Measurements from ENCODE around the gene PHGDH.

The PHGDH gene

DNA sequence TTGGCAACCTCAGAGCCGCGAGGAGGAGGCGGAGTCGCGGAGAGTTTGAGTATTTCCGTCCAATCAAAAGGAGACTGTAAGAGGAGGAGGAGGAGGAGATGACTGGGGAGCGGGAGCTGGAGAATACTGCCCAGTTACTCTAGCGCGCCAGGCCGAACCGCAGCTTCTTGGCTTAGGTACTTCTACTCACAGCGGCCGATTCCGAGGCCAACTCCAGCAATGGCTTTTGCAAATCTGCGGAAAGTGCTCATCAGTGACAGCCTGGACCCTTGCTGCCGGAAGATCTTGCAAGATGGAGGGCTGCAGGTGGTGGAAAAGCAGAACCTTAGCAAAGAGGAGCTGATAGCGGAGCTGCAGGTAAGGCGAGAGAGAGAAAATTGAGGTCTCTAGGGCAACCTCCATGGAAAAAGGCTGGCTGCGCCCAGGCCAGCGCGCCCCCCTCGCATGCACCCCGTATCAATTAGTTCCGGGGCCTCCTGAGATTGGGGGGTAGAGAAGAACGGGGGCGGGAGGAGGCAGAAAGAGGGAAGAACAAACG, at the start of gene PHGDH:
Gene PHGDH, plus strand, starts transcription at position 131 of the 538 bp plus-strand sequence. Its CDS starts 89 bp downstream, at position 220.
- TF ChIP-seq, protein P1, sequence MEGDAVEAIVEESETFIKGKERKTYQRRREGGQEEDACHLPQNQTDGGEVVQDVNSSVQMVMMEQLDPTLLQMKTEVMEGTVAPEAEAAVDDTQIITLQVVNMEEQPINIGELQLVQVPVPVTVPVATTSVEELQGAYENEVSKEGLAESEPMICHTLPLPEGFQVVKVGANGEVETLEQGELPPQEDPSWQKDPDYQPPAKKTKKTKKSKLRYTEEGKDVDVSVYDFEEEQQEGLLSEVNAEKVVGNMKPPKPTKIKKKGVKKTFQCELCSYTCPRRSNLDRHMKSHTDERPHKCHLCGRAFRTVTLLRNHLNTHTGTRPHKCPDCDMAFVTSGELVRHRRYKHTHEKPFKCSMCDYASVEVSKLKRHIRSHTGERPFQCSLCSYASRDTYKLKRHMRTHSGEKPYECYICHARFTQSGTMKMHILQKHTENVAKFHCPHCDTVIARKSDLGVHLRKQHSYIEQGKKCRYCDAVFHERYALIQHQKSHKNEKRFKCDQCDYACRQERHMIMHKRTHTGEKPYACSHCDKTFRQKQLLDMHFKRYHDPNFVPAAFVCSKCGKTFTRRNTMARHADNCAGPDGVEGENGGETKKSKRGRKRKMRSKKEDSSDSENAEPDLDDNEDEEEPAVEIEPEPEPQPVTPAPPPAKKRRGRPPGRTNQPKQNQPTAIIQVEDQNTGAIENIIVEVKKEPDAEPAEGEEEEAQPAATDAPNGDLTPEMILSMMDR (IDR thresholded peaks at IDR 0.05; ENCODE audit: low read depth, low read length), result no peak
- peak; percentile 83 for DNase-seq (ENCODE audit: extremely low read depth, low read depth)

DNA sequence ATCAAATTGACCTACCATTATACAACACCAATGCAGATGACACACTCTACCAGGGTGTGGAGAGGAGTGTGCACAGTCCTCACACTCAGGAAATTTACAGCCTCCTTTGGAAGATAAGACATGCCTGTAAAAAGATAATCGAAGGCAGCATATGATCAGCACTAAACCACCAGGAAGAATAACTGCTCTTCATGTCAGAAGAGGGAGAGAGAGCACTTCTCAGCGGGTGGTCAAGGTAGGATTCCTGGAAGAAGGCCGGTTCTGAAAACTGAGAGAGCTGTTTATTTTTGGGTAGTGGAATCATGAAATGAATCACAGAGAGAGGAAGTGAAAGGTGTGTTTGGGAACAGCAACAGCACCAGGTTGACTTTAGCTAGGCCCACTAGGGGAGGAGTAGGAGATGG, 49.7 kb upstream of the PHGDH start:
- DNase-seq (ENCODE audit: extremely low read depth, low read depth), result no peak
- TF ChIP-seq, protein P1 (IDR thresholded peaks at IDR 0.05; ENCODE audit: low read depth, low read length), result no peak

DNA sequence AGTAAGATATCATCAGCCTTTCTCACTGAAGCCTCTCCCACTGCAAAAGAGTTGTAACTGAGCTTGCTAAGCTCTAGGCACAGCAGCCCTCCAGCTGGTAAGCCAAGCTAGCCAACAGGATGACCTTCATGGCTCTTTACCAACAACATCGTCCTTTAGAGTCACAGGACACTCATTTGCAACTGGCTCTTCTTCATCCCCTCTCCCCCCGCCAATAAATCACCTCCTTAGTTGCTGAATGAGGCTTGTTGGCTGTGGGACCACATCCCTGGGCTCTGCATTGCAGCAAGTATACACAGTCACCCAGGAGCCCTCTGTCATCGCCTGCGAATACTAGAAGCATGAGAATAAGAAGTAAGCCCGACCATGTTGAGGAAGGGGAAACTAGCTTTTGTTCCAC, 47.7 kb upstream of the PHGDH start:
- TF ChIP-seq, protein P1 (IDR thresholded peaks at IDR 0.05; ENCODE audit: low read depth, low read length), result no peak
- DNase-seq (ENCODE audit: extremely low read depth, low read depth), result no peak

DNA sequence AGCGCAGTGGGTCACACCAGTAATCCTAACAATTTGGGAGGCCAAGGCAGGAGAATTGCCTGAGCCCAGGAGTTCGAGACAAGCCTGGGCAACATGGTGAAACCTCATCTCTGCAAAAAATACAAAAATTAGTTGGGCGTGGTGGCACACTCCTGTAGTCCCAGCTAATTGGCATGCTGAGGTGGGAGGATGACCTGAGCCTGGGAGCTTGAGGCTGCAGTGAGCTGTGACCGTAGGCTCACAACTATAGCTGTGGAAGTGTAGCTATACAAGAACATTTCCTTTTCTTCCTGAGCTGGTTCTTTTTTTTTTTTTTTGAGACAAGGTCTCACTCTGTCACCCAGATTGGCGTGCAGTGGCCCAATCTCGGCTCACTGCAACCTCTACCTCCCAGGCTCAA, 44.6 kb upstream of the PHGDH start:
- no peak for DNase-seq (ENCODE audit: extremely low read depth, low read depth)
- TF ChIP-seq, protein P1 (IDR thresholded peaks at IDR 0.05; ENCODE audit: low read depth, low read length), result no peak

DNA sequence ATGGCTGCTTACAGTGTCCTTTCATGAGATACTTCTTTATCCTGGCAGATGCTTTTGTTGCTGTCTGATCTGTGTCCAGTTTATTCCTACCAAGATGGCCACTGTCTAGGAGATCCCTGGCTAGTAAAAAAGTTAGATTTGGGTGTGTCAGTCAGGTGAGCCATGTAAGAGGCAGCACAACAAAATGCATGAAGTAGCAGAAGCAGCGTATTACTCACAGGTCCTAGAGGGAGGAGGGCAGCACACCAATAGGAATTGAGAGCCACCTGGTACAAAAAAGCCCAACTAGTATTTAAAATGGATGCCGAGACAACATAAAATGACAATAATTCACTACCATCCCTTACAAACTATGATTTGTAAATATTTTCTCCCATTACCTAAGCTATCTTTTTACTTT, 40.8 kb upstream of the PHGDH start:
- TF ChIP-seq, protein P1 (IDR thresholded peaks at IDR 0.05; ENCODE audit: low read depth, low read length), result no peak
- DNase-seq (ENCODE audit: extremely low read depth, low read depth), result no peak

DNA sequence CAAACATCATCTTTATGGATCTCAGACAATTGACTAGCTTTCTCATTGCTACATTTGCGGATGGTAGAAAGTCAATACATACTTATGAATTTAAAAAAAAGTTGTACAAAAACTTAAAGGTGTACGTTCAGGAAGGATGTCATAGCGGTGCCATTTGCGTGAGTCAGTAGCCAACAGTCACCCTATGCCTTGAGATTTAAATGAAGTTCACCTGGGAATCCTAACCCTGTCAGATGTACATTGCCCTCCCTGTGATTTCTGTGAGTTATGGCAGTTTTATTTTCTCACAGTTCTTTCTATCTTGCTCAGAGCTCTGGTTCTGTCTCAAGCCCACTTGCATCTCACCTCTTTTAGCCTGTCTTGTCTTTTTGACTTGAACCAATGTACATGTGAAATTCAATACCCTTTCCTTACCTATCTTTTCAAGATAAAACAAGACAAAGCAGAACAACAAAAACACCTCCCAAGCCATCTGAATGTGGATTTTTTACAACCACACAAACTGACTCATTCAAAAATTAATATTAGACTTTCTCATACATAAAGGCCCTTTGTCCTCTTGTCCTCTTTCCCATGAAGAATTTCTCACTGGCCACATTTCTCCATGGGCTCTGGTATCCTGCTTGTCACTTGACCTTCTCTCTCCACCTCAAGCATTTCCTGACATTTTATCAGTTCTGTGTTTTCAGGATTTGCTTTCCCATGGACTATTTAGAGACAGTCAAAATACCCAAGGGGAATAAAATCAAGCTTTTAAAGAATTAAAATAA, 38.4 kb upstream of the PHGDH start:
- TF ChIP-seq, protein P1 (IDR thresholded peaks at IDR 0.05; ENCODE audit: low read depth, low read length), result no peak
- no peak for DNase-seq (ENCODE audit: extremely low read depth, low read depth)

DNA sequence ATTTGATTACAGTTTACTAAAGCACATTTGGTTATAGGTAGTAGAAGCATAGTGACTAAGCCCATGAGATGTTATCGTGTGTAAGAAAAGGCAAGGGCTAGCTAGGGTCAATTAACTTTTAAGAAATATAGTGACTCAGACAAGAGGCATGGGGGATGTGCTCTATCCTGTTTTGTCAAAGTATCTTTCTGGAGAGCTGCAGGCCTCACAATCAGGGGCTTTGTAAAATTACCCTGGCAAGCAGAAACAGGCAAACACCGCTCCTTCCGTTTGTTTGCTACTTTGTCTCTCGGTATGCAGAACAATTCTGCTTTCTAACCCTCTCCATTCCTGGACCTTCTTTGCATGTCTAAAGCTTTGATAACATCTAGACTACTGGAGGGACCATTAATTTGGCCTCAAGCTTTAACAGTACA, 37.6 kb upstream of the PHGDH start:
- TF ChIP-seq, protein P1 (IDR thresholded peaks at IDR 0.05; ENCODE audit: low read depth, low read length), result no peak
- DNase-seq (ENCODE audit: extremely low read depth, low read depth), result no peak
